KMS-11 (cell line): Measurements from ENCODE around the gene CNOT1.
"Not testable (repeated sequence)": the region's sequence is repeated elsewhere in the genome, so short reads cannot be mapped to it uniquely, and the experiment has no call there.

Experiments used
- H2AFZ ChIP-seq: fragments of 200-600 bp; sonication (generic); 2 replicates; pipeline ENCODE4 v1.6.1; 2016; ENCODE audit warnings: antibody characterized with exemption, mixed run types, low read depth
- H3K27ac ChIP-seq: fragments of 200-600 bp; sonication (generic); 2 replicates; pipeline ENCODE4 v1.6.1; 2016; ENCODE audit warnings: mild to moderate bottlenecking, mixed run types
- H3K27me3 ChIP-seq: fragments of 200-600 bp; sonication (generic); 2 replicates; pipeline ENCODE4 v1.6.1; 2017; ENCODE audit warnings: mild to moderate bottlenecking, low read depth, mixed run types, moderate library complexity; ENCODE audit not compliant: insufficient read depth
- H3K36me3 ChIP-seq: fragments of 200-600 bp; sonication (generic); 2 replicates; pipeline ENCODE4 v1.6.1; 2017; ENCODE audit warnings: mild to moderate bottlenecking, mixed run types; ENCODE audit not compliant: insufficient read depth
- H3K4me1 ChIP-seq: fragments of 200-600 bp; sonication (generic); 2 replicates; pipeline ENCODE4 v1.6.1; 2016; ENCODE audit warnings: mild to moderate bottlenecking, low read depth, mixed run types; ENCODE audit not compliant: poor library complexity, severe bottlenecking
- H3K4me2 ChIP-seq: fragments of 200-600 bp; sonication (generic); 2 replicates; pipeline ENCODE4 v1.7.0; 2016; ENCODE audit warnings: mild to moderate bottlenecking, mixed run types
- H3K4me3 ChIP-seq: fragments of 200-600 bp; sonication (generic); IDR thresholded peaks from 2 replicates; pipeline ENCODE4 v1.6.1; 2017; ENCODE audit warnings: low read depth, low read length, mixed read lengths; ENCODE audit not compliant: insufficient read depth
- H3K79me2 ChIP-seq: fragments of 200-600 bp; sonication (generic); 2 replicates; pipeline ENCODE4 v1.6.1; 2016; ENCODE audit warnings: low read depth, mixed run types; ENCODE audit not compliant: insufficient read depth
- H3K9ac ChIP-seq: fragments of 200-600 bp; sonication (generic); 2 replicates; pipeline ENCODE4 v1.6.1; 2016; ENCODE audit warnings: mild to moderate bottlenecking, mixed run types
- H4K20me1 ChIP-seq: fragments of 200-600 bp; sonication (generic); 2 replicates; pipeline ENCODE4 v1.6.1; 2016; ENCODE audit warnings: mild to moderate bottlenecking, mixed run types; ENCODE audit not compliant: insufficient read depth
- CTCF ChIP-seq: fragments of 200-600 bp; sonication (generic); conservative IDR thresholded peaks from 2 replicates; pipeline ENCODE4 v1.6.1; 2017; ENCODE audit warnings: low read depth, mild to moderate bottlenecking, antibody characterized with exemption, low read length, moderate library complexity, mixed read lengths

CNOT1 gene

DNA sequence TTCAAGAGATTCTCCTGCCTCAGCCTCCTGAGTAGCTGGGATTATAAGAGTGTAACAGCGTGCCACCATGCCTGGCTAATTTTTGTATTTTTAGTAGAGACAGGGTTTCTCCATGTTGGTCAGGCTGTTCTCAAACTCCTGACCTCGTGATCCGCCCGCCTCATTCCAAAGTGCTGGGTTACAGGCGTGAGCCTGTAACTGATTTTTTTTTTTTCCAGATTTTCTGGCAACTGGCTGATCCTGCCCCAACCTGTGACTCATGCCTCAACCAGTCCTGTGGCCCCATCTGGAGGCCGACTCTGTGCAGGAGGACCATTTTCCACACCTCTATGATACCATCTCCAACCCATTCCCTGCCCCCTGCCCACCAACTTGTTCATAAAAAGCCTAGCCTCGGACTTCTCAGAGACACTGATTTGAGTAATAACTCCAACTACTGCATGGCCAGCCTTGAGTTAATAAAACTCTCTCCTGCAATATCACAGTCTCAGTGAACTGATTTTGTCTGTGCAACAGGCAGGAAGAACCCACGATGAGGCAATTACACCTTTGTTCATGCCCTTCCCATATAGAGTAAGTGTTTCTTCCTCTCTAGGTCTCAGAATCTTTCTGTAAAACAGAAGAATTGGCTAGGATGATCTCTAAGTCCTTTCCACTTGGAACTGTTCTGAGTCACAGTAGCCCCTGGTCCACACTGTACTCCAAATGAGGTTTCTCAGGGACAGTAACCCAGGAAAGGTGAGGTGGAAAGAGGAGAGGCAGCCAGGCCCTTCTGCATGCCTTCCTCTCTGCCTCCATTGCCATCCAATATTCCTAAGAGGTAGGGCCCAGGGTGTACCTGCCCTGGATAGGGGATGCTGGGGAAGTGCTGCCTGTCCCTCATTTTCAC is 8.8 kb upstream of the CNOT1 start:
- H3K4me3 ChIP-seq, result no peak overlapping the region
- H3K9ac ChIP-seq, result no peak overlapping the region
- no peaks in the 10 kb centered on the region for H3K79me2 ChIP-seq
- no peaks in the 10 kb centered on the region for H3K27me3 ChIP-seq
- no peak overlapping the region for H2AFZ ChIP-seq
- no peak for TF ChIP-seq CTCF
- no peak overlapping the region for H3K27ac ChIP-seq
- H4K20me1 ChIP-seq, result no peaks in the 10 kb centered on the region
- H3K36me3 ChIP-seq, result no peaks in the 10 kb centered on the region
- no peak overlapping the region for H3K4me2 ChIP-seq
- H3K4me1 ChIP-seq, result no peaks in the 10 kb centered on the region

- H2AFZ ChIP-seq, H3K4me3 ChIP-seq, H3K27me3 ChIP-seq, H3K27ac ChIP-seq, H3K4me2 ChIP-seq, H3K9ac ChIP-seq, H3K79me2 ChIP-seq, H4K20me1 ChIP-seq, H3K4me1 ChIP-seq, H3K36me3 ChIP-seq: not testable (repeated sequence)
Observed at GRCh38 chr16:58637021-58637420, 7.4 kb upstream of the CNOT1 start.

- no peaks in the 10 kb centered on the region for H3K4me1 ChIP-seq
Observed at GRCh38 chr16:58636466-58636865, 6.8 kb upstream of the CNOT1 start.

GRCh38 chr16:58635502-58635901 is 5.9 kb upstream of the CNOT1 start:
- no peaks in the 10 kb centered on the region for H3K36me3 ChIP-seq
- no peaks in the 10 kb centered on the region for H3K79me2 ChIP-seq
- no peak overlapping the region for H2AFZ ChIP-seq
- no peak overlapping the region for H3K27ac ChIP-seq
- no peak for TF ChIP-seq CTCF
- H4K20me1 ChIP-seq, result no peaks in the 10 kb centered on the region
- peaks cover 3% of the 10 kb centered on the region for H3K4me1 ChIP-seq
- no peak overlapping the region for H3K9ac ChIP-seq
- no peaks in the 10 kb centered on the region for H3K27me3 ChIP-seq
- H3K4me3 ChIP-seq, result no peak overlapping the region
- H3K4me2 ChIP-seq, result no peak overlapping the region

More at GRCh38 chr16:58636466-58636865, 6.8 kb upstream of the CNOT1 start:
- Histone ChIP-seq H3K79me2 (no peaks in the 10 kb centered on the region), H2AFZ (no peak overlapping the region), H3K36me3 (no peaks in the 10 kb centered on the region), H3K27me3 (no peaks in the 10 kb centered on the region), H3K9ac (no peak overlapping the region), H3K4me3 (no peak overlapping the region), H3K4me2 (no peak overlapping the region), H3K27ac (no peak overlapping the region), H4K20me1 (no peaks in the 10 kb centered on the region)
- TF ChIP-seq CTCF, result no peak

GRCh38 chr16:58634265-58634802 is 4.7 kb upstream of the CNOT1 start:
- no peak overlapping the region for H3K4me3 ChIP-seq
- H3K27me3 ChIP-seq, result no peaks in the 10 kb centered on the region
- H3K27ac ChIP-seq, result no peak overlapping the region
- no peaks in the 10 kb centered on the region for H4K20me1 ChIP-seq
- H3K79me2 ChIP-seq, result peaks cover 3% of the 10 kb centered on the region
- no peak overlapping the region for H3K4me2 ChIP-seq
- no peak for TF ChIP-seq CTCF
- H3K9ac ChIP-seq, result no peak overlapping the region
- peaks cover 3% of the 10 kb centered on the region for H3K4me1 ChIP-seq
- H2AFZ ChIP-seq, result no peak overlapping the region
- H3K36me3 ChIP-seq, result no peaks in the 10 kb centered on the region
